ENCODE results near the gene STAMBP.
A peak's percentile ranks its signal among the peaks of the same experiment; 100 is the strongest.
"Not testable (repeated sequence)": the region's sequence is repeated elsewhere in the genome, so short reads cannot be mapped to it uniquely, and the experiment has no call there.

The STAMBP gene

GRCh38 chr2:73887596-73888353 is 59.0 kb downstream of the STAMBP start:
- DNase-seq (ENCODE audit: low spot score): not testable (repeated sequence)

DNA sequence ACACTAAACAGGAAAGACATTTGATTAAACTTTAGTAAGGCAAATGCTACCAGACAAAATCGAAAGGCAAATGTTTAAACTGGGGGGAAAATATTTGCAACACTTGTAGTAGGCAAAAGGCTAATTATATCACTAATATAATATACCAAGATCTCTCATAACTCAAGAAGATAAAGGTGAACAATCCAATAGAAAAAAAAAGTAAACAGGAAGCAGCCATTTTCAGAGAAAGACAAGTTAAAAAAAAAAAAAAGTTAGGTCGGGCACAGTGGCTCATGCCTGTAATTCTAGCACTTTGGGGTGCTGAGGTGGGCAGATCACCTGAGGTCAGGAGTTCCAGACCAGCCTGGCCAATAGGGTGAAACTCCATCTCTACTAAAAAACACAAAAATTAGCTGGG is 59.6 kb downstream of the STAMBP start:
- no peak for DNase-seq (ENCODE audit: low spot score)

- no peak for DNase-seq (ENCODE audit: low spot score)
Measured at GRCh38 chr2:73889206-73889605, 60.4 kb downstream of the STAMBP start.

DNA sequence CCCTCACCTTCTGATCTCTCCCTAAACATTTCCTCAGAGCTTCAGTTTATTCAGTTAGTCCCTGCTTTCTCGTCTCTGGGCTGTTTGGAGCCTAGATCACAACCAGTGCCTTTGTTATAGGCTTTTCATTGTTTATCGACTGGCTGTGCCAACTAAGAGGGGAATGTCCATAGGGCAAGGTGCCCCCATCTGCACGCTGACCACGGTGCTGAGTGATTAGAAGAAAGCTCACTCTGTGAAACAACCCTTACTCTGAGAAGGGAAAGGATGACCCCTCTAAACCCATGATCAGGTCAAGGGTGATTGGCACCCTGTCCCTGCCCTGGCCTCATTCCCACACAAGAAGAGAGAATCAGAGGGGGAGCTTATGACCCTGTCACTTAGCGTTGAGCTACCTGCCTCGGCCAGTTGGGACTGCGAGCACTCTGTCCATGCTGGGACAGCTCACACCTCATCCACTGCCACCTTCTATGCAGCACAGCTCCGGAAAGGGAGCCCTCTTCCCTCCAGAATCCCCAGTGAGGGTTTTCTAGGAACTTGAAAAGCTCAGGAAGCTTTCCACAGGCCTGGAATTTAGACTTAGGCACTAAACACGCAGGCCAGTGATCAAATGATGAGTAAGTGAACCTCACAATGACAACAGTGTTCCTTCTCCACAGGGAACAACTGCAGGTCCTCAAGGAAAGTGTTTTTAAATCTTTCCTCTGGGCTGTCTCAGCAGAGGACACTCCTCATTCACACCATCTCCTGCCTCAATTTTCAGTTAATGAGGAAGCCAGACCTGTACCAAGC is 61.7 kb downstream of the STAMBP start:
- DNase-seq (ENCODE audit: low spot score): no peak

DNA sequence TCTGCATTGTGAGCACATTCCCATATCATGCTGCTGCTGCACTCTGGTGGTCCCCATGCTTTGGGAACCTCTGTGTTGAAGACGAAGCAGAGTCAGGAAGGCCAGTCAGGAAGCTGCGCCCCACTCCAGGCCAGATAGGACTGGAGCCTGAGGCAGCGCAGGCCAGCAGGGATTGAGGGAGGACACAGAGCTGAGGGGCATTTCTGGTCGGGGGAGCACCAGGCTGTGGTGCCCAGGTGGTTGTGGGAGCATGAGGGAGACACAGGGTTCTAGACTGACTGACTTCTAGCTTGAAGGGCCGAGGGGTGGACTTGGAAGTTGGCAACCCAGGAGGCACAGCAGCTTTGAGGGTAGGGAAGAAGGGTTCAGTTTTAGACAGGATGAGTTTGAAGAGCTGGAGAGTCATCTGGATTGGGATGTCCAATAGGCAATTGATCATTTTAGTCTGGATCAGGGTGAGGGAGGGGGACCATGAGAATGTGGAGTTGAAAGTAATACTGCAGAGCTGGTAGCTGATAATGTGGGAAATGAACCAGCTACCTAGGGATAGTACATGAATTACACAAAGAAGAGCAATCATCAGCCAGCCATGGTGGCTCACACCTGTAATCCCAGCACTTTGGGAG is 62.6 kb downstream of the STAMBP start:
- DNase-seq (ENCODE audit: low spot score): no peak

DNA sequence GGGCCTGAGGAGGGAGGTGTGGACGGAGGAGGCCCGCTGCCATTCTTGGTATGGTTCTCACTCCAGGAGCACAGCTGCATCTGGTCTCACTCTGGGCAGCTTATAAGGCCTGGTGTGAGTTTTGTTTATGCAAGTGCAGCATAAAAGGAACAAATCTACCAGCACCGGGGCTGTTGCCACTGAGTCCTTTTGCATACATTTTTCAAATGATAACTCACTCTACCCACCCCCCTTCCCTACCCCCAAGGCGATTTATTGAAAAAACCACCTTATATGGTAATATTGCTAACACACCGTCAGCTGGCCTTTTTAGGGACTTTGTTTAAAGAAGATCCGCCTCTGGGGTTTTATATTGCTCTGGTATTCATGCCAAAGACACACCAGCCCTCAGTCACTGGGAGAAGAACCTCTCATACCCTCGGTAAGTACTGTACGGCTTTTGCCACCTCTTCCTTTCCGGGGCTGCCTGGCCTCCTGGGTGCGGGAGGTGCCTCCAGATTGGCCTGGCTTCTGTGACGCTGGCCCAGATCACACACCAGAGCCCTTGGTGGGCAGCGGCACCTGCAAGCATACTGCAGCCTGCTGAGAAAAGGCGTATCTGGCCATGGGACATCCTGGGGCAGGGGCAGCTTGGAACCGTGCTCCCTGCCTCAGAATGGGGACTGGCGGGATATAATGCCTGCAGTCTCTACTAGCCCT is 64.0 kb downstream of the STAMBP start, which contains the start of gene ACTG2:
TSS of gene ACTG2 (plus strand) at position 378 of the 699 bp plus-strand sequence. CDS start 8,304 bp downstream, outside the sequence.
- DNase-seq (ENCODE audit: low spot score): no peak

GRCh38 chr2:73893764-73894474 is 65.2 kb downstream of the STAMBP start:
- DNase-seq (ENCODE audit: low spot score): no peak

- no peak for DNase-seq (ENCODE audit: low spot score)
Measured at GRCh38 chr2:73894475-73894850, 65.7 kb downstream of the STAMBP start.

GRCh38 chr2:73894877-73895276 is 66.1 kb downstream of the STAMBP start:
- no peak for DNase-seq (ENCODE audit: low spot score)

DNA sequence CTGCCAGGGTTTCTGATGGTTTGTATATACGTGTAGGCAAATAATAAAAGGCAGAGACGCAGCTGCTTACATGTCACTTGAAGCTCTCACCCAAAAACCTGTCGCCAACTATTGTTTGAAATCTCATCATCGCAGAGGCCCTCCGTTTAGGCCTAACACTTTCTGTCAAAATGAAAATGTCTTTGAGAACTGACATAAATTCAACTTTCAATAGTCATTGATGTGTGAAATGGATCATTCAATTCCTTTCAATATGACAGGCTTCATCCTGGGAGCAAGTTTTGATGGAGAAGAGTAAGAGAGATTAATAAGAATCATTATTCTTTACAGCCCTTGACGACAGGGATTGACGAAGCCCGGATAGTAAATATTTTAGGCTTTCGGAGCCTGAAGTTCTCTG is 66.7 kb downstream of the STAMBP start:
- DNase-seq (ENCODE audit: low spot score): no peak

GRCh38 chr2:73896362-73897239 is 67.8 kb downstream of the STAMBP start:
- DNase-seq (ENCODE audit: low spot score): no peak

DNA sequence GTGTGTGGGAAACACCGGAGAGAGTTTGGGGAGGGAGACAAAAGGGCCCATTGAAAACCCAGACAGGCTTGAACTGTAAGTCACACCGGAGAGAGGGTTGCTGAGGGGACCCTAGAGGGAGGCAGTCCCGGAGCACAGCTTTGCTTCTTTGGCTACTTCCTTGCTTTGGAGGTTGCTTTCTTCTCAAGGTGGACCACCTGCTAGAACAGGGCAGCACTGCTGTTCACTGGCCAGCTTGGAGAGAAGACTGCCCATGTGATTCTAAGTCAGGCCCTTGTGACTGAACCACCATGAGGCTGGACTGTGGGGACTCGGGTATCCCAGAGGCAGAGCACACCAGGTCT is 68.5 kb downstream of the STAMBP start:
- DNase-seq (ENCODE audit: low spot score): no peak

DNA sequence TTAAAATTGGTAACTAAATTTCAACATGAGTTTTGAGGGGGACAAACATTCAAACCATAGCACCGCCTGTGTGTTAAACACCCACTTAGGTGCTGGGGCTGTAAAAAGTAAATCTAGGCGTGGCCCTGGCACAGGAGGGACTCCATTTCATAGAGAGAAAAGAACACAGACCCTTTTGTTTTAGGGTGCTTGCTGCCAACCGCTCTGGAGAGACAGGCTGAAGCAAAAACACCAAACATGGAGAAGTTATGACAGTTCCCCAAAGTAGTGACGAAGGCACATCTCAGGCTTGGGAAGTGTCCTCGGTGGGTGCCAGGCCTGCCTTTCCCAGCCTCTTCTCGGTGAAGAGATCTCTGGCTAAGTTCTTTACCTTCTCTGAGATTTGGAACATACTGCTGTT is 69.2 kb downstream of the STAMBP start:
- peak; percentile 79 for DNase-seq (ENCODE audit: low spot score)

- no peak for DNase-seq (ENCODE audit: low spot score)
Measured at GRCh38 chr2:73899801-73900336, 71.1 kb downstream of the STAMBP start.

- DNase-seq (ENCODE audit: low spot score): no peak
Measured at GRCh38 chr2:73901143-73901542, 72.4 kb downstream of the STAMBP start.

DNA sequence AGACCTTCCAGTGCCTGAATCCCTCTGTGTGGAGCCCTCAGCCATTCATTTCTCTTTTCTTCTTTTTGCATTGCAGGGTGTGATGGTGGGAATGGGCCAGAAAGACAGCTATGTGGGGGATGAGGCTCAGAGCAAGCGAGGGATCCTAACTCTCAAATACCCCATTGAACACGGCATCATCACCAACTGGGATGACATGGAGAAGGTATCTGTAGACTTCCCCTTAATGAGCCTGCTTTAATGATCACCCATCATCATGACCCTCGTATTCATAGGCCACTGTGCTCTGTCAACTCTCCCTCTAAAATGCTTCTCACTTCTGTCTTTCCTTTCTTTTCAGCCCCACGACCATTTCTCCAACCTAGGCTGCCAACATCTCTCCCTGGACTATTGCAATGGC is 73.5 kb downstream of the STAMBP start:
- no peak for DNase-seq (ENCODE audit: low spot score)

DNA sequence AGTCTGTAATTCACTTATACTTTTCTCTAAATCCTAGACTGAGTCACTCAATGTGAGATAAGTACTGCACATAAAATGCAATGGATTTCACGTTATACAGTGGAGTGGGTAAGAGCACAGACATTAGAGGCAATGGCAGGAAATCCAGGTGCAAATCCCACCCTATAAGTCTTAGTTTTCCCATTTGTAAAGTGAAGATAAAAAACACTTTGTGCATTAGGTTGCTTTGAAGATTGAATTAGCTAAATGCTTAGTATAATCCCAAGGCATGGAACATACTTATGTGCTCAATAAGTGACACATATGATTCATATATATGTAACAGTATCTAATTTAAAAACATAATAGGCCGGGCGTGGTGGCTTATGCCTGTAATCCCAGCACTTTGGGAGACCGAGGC is 74.6 kb downstream of the STAMBP start:
- DNase-seq (ENCODE audit: low spot score): no peak

DNA sequence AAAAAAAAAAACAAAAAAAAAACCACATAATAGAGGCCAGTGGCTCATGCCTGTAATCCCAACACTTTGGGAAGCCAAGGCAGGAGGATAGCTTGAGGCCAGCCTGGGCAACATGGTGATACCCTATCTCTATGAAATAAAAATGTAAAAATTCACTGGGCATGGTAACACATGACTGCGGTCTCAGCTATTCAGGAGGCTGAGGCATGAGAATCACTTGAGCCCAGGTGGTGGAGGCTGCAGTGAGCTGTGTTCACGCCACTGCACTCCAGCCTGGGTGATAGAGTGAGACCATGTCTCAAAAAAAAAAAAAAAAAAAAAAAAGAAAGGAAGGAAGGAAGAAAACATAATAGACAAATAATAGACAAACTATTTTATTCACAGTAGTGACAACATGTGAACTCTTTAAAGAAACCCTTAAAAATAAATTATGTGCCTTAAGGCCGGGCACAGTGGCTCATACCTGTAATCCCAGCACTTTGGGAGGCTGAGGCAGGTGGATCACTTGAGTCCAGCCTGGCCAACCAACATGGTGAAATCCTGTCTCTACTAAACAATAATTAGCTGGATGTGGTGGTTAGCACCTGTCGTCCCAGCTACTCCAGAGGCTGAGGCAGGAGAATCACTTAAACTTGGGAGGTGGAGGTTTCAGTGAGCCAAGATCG is 75.3 kb downstream of the STAMBP start:
- not testable (repeated sequence) for DNase-seq (ENCODE audit: low spot score)

DNA sequence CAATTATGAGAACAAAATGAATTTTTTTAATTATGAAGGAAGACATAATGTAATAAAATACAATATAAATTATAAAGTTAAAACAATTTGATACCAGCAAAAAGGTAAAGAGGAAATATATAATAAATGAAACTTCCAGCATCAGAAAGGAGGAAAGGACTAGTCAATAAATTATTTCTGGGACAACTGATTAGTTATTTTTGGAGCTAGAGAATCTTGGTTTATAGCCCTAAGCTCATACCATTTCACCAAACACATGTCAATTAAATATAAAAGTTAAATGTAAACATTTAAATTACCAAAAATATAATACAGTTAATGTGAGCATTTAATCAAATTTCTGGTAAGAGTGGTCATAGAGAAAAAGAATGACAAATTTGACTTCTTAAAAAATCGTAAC is 76.2 kb downstream of the STAMBP start:
- DNase-seq (ENCODE audit: low spot score): no peak
